ENCODE results near the gene NELFA. TPM values are rescaled to one million over a fixed set of nuclear protein-coding genes. Genes with fewer than 3 reads are reported as not detected.
A peak's percentile ranks its signal among the peaks of the same experiment; 100 is the strongest.

Gene NELFA
- 10 to 100 TPM; 40.8 to 42.7 TPM for total RNA-seq

- Mint-ChIP-seq H3K9me3 (no peaks in the 10 kb centered on the region), H3K4me1 (peaks cover 24% of the 10 kb centered on the region), H3K27ac (peak within 1 kb of the TSS; percentile 93), H3K27me3 (no peaks in the 10 kb centered on the region), H3K4me3 (peak within 1 kb of the TSS; percentile 90), H3K36me3 (ENCODE audit: low read depth) (peaks cover 33% of the 10 kb centered on the region)
- peak; percentile 84 for ATAC-seq (replicated peaks)
Measured at GRCh38 chr4:2008921-2009650, at the start of gene NELFA. TSS of gene NELFA (minus strand) at chr4:2008974. CDS start at chr4:2008959, 15 bp downstream.

- no peak overlapping the region for H3K27ac Mint-ChIP-seq
- H3K27me3 Mint-ChIP-seq, result peaks cover 23% of the 10 kb centered on the region
- H3K36me3 Mint-ChIP-seq (ENCODE audit: low read depth), result peaks cover 5% of the 10 kb centered on the region
- no peaks in the 10 kb centered on the region for H3K4me1 Mint-ChIP-seq
- peak overlapping the region; percentile 56 for H3K4me3 Mint-ChIP-seq
- no peaks in the 10 kb centered on the region for H3K9me3 Mint-ChIP-seq
- ATAC-seq (replicated peaks), result no peak
Measured at GRCh38 chr4:2057382-2058065, 48.8 kb upstream of the NELFA start.

- H3K4me3 Mint-ChIP-seq, result no peak overlapping the region
- no peak for ATAC-seq (replicated peaks)
- no peaks in the 10 kb centered on the region for H3K4me1 Mint-ChIP-seq
- peaks cover 5% of the 10 kb centered on the region for H3K36me3 Mint-ChIP-seq (ENCODE audit: low read depth)
- H3K27ac Mint-ChIP-seq, result no peak overlapping the region
- no peaks in the 10 kb centered on the region for H3K9me3 Mint-ChIP-seq
- H3K27me3 Mint-ChIP-seq, result peaks cover 23% of the 10 kb centered on the region
Measured at GRCh38 chr4:2054217-2054616, 45.4 kb upstream of the NELFA start.

- Mint-ChIP-seq H3K9me3 (no peaks in the 10 kb centered on the region), H3K27me3 (peaks cover 17% of the 10 kb centered on the region), H3K4me3 (no peak overlapping the region), H3K36me3 (ENCODE audit: low read depth) (no peaks in the 10 kb centered on the region), H3K4me1 (no peaks in the 10 kb centered on the region), H3K27ac (no peak overlapping the region)
- no peak for ATAC-seq (replicated peaks)
Measured at GRCh38 chr4:2051086-2051485, 42.3 kb upstream of the NELFA start.

- no peak for ATAC-seq (replicated peaks)
- Mint-ChIP-seq H3K4me1 (no peaks in the 10 kb centered on the region), H3K36me3 (ENCODE audit: low read depth) (no peaks in the 10 kb centered on the region), H3K27ac (no peak overlapping the region), H3K4me3 (no peak overlapping the region), H3K9me3 (no peaks in the 10 kb centered on the region), H3K27me3 (peaks cover 10% of the 10 kb centered on the region)
Measured at GRCh38 chr4:2049811-2050210, 41.0 kb upstream of the NELFA start.

- H3K36me3 Mint-ChIP-seq (ENCODE audit: low read depth), result no peaks in the 10 kb centered on the region
- peaks cover 10% of the 10 kb centered on the region for H3K27me3 Mint-ChIP-seq
- ATAC-seq (replicated peaks), result no peak
- no peak overlapping the region for H3K27ac Mint-ChIP-seq
- no peaks in the 10 kb centered on the region for H3K9me3 Mint-ChIP-seq
- no peaks in the 10 kb centered on the region for H3K4me1 Mint-ChIP-seq
- H3K4me3 Mint-ChIP-seq, result no peak overlapping the region
Measured at GRCh38 chr4:2049381-2049780, 40.6 kb upstream of the NELFA start.

GRCh38 chr4:2048831-2049230 is 40.1 kb upstream of the NELFA start:
- Mint-ChIP-seq H3K9me3 (no peaks in the 10 kb centered on the region), H3K36me3 (ENCODE audit: low read depth) (no peaks in the 10 kb centered on the region), H3K27ac (no peak overlapping the region), H3K4me3 (no peak overlapping the region), H3K4me1 (no peaks in the 10 kb centered on the region), H3K27me3 (peaks cover 5% of the 10 kb centered on the region)
- no peak for ATAC-seq (replicated peaks)

GRCh38 chr4:2047781-2048581 is 39.2 kb upstream of the NELFA start:
- no peaks in the 10 kb centered on the region for H3K9me3 Mint-ChIP-seq
- H3K4me3 Mint-ChIP-seq, result no peak overlapping the region
- no peaks in the 10 kb centered on the region for H3K4me1 Mint-ChIP-seq
- no peak for ATAC-seq (replicated peaks)
- no peaks in the 10 kb centered on the region for H3K36me3 Mint-ChIP-seq (ENCODE audit: low read depth)
- no peak overlapping the region for H3K27ac Mint-ChIP-seq
- peaks cover 5% of the 10 kb centered on the region for H3K27me3 Mint-ChIP-seq

GRCh38 chr4:2047031-2047660 is 38.4 kb upstream of the NELFA start:
- H3K27ac Mint-ChIP-seq, result no peak overlapping the region
- no peak for ATAC-seq (replicated peaks)
- H3K36me3 Mint-ChIP-seq (ENCODE audit: low read depth), result no peaks in the 10 kb centered on the region
- peaks cover 5% of the 10 kb centered on the region for H3K27me3 Mint-ChIP-seq
- no peaks in the 10 kb centered on the region for H3K4me1 Mint-ChIP-seq
- no peak overlapping the region for H3K4me3 Mint-ChIP-seq
- no peaks in the 10 kb centered on the region for H3K9me3 Mint-ChIP-seq

GRCh38 chr4:2046031-2046961 is 37.5 kb upstream of the NELFA start:
- no peak overlapping the region for H3K27ac Mint-ChIP-seq
- ATAC-seq (replicated peaks), result no peak
- no peaks in the 10 kb centered on the region for H3K9me3 Mint-ChIP-seq
- H3K36me3 Mint-ChIP-seq (ENCODE audit: low read depth), result no peaks in the 10 kb centered on the region
- no peaks in the 10 kb centered on the region for H3K4me1 Mint-ChIP-seq
- no peak overlapping the region for H3K4me3 Mint-ChIP-seq
- peaks cover 5% of the 10 kb centered on the region for H3K27me3 Mint-ChIP-seq

GRCh38 chr4:2045518-2045951 is 36.8 kb upstream of the NELFA start:
- Mint-ChIP-seq H3K27ac (no peak overlapping the region), H3K27me3 (peaks cover 5% of the 10 kb centered on the region), H3K36me3 (ENCODE audit: low read depth) (no peaks in the 10 kb centered on the region), H3K4me1 (no peaks in the 10 kb centered on the region), H3K4me3 (no peak overlapping the region), H3K9me3 (no peaks in the 10 kb centered on the region)
- ATAC-seq (replicated peaks), result no peak

GRCh38 chr4:2044542-2045517 is 36.1 kb upstream of the NELFA start:
- no peak for ATAC-seq (replicated peaks)
- Mint-ChIP-seq H3K27me3 (peaks cover 10% of the 10 kb centered on the region), H3K4me1 (no peaks in the 10 kb centered on the region), H3K36me3 (ENCODE audit: low read depth) (no peaks in the 10 kb centered on the region), H3K27ac (no peak overlapping the region), H3K4me3 (no peak overlapping the region), H3K9me3 (no peaks in the 10 kb centered on the region)

GRCh38 chr4:2044119-2044485 is 35.3 kb upstream of the NELFA start:
- Mint-ChIP-seq H3K27ac (no peak overlapping the region), H3K4me3 (no peak overlapping the region), H3K27me3 (peaks cover 12% of the 10 kb centered on the region), H3K36me3 (ENCODE audit: low read depth) (no peaks in the 10 kb centered on the region), H3K9me3 (no peaks in the 10 kb centered on the region), H3K4me1 (no peaks in the 10 kb centered on the region)
- no peak for ATAC-seq (replicated peaks)
